Measurements from ENCODE around the gene SERGEF.

The SERGEF gene

DNA sequence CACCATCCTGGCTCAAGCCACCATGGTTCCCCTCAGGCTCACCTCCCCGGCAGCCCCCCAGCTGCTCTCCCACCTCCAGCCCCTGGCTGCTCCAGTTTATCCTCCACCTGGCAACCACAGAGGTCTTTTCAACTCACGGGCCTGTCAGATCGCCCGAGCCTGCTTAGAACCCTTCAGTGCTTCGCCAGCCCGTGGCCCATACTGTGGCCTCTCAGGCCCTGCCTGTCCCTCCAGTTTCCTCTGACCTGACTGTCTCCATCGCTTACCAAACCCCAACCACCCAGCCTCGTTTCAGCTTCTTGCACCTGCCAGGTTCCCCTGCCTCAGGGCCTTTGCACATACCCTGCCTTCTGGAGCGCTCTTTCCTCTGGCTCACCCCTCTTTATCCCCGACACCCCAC, 271.4 kb downstream of the SERGEF start:
- Histone ChIP-seq H3K4me1 (no peaks in the 10 kb centered on the region), H3K4me3 (ENCODE audit: low read depth, low read length) (no peak overlapping the region), H3K27ac (no peak overlapping the region), H3K27me3 (ENCODE audit: control insufficient read depth, insufficient read depth, low read length) (no peaks in the 10 kb centered on the region), H3K4me2 (ENCODE audit: low read length) (no peak overlapping the region), H3K9me3 (ENCODE audit: control insufficient read depth, low read length) (no peaks in the 10 kb centered on the region), H2AFZ (no peak overlapping the region), H3K9ac (no peak overlapping the region), H3K36me3 (ENCODE audit: control insufficient read depth, insufficient read depth, low read length) (no peaks in the 10 kb centered on the region), H3K79me2 (no peaks in the 10 kb centered on the region)
- TF ChIP-seq, protein P1, sequence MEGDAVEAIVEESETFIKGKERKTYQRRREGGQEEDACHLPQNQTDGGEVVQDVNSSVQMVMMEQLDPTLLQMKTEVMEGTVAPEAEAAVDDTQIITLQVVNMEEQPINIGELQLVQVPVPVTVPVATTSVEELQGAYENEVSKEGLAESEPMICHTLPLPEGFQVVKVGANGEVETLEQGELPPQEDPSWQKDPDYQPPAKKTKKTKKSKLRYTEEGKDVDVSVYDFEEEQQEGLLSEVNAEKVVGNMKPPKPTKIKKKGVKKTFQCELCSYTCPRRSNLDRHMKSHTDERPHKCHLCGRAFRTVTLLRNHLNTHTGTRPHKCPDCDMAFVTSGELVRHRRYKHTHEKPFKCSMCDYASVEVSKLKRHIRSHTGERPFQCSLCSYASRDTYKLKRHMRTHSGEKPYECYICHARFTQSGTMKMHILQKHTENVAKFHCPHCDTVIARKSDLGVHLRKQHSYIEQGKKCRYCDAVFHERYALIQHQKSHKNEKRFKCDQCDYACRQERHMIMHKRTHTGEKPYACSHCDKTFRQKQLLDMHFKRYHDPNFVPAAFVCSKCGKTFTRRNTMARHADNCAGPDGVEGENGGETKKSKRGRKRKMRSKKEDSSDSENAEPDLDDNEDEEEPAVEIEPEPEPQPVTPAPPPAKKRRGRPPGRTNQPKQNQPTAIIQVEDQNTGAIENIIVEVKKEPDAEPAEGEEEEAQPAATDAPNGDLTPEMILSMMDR (IDR thresholded peaks at IDR 0.05): no peak

DNA sequence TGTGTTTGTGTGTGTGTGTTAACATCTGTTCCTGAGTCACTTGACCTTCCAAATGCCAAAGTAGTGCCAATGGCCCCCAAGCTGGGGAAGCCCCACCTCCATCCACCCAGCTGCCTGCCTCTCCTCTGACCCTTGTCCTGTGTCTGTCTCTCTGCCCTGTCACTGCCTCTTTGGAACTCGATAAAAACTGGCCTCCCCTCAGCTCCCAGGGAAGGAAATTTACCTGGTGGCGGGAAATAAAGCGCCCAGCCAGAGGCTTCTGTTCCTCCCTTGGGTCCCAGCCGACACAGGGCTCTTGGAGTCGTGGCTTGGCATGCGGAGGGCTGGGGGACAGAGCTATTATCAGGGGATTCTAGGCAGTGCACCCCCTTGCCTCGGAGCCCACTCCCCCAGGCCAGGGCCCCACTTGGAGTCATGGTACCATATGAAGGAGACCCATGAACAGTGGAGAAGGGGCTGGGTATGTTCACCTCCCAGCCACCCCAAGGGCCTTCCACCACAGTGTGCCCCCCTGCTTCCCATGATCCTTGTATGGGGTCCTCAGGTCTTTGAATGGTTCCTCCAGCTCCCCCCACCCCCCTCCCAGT, 272.1 kb downstream of the SERGEF start:
- H3K27me3 ChIP-seq (ENCODE audit: control insufficient read depth, insufficient read depth, low read length): no peaks in the 10 kb centered on the region
- H3K4me1 ChIP-seq: no peaks in the 10 kb centered on the region
- no peaks in the 10 kb centered on the region for H3K79me2 ChIP-seq
- TF ChIP-seq, protein P1 (IDR thresholded peaks at IDR 0.05): no peak
- no peak overlapping the region for H3K27ac ChIP-seq
- no peaks in the 10 kb centered on the region for H3K36me3 ChIP-seq (ENCODE audit: control insufficient read depth, insufficient read depth, low read length)
- H3K4me3 ChIP-seq (ENCODE audit: low read depth, low read length): no peak overlapping the region
- H2AFZ ChIP-seq: no peak overlapping the region
- no peaks in the 10 kb centered on the region for H3K9me3 ChIP-seq (ENCODE audit: control insufficient read depth, low read length)
- no peak overlapping the region for H3K9ac ChIP-seq
- H3K4me2 ChIP-seq (ENCODE audit: low read length): no peak overlapping the region

DNA sequence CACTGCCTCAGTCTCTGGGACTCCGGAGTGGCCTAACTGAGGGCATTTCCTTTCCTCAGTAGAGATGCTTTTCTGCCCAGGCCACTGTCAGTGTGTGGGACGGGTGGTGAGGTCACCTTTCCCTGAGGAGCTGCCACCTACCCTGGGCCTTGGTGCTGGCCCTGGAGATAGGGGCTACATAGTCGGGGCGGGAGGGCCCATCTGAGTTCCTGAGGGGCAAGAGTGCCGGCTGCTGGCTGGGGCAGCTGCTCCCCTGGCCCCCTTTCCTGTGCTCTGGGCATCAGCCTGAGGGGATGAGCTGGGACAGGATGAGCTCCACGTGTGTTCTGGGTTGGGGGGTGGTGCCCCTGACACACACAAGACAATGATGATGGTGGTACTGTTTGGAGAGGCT, 272.9 kb downstream of the SERGEF start:
- H3K36me3 ChIP-seq (ENCODE audit: control insufficient read depth, insufficient read depth, low read length): no peaks in the 10 kb centered on the region
- H3K27ac ChIP-seq: no peak overlapping the region
- H3K4me2 ChIP-seq (ENCODE audit: low read length): no peak overlapping the region
- H3K9me3 ChIP-seq (ENCODE audit: control insufficient read depth, low read length): no peaks in the 10 kb centered on the region
- no peak overlapping the region for H3K9ac ChIP-seq
- TF ChIP-seq, protein P1 (IDR thresholded peaks at IDR 0.05): no peak
- no peak overlapping the region for H2AFZ ChIP-seq
- no peak overlapping the region for H3K4me3 ChIP-seq (ENCODE audit: low read depth, low read length)
- H3K79me2 ChIP-seq: no peaks in the 10 kb centered on the region
- no peaks in the 10 kb centered on the region for H3K4me1 ChIP-seq
- H3K27me3 ChIP-seq (ENCODE audit: control insufficient read depth, insufficient read depth, low read length): no peaks in the 10 kb centered on the region

DNA sequence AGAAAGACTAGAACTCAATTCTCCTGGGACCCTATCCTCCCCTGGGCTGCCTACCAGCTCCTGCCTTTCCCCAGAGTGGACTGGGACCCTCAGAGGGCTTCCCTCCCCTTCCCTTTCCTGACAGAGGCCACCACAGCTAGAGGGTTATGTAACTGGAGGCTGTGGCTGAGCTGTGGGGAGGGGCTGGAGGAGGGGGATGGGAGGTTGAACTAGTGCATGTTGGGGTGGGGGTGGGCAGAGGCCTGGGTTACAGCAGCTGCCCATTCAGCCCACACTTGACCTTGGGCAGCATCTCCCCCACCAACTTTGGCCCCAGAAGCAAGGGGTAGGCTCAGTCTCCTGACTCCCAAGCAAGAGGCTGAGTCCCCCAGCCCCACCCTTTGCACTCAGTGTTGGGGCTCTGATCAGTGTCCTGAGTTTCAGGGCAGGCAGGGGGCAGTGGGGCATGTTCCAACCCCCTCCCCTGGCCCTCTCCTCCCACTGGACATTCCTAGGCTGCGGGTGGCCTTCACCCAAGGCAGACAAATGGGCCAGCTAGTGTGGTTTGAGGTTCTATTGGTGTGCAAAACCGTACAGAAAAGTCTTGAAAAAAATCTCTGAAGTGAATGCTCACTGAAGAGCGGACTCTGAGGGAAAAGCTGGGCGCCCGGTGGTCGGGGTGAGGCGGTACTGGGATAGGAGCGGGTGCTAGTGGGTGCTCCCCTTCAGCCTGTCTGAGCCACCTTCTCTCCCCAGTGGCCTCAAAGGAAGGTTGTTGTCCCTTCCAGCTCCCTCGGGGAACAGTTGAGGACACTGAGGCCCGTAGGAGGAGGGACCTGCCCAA, 274.5 kb downstream of the SERGEF start:
- Histone ChIP-seq H3K27me3 (ENCODE audit: control insufficient read depth, insufficient read depth, low read length) (no peaks in the 10 kb centered on the region), H3K4me1 (no peaks in the 10 kb centered on the region), H3K4me3 (ENCODE audit: low read depth, low read length) (no peak overlapping the region), H3K9me3 (ENCODE audit: control insufficient read depth, low read length) (no peaks in the 10 kb centered on the region), H3K36me3 (ENCODE audit: control insufficient read depth, insufficient read depth, low read length) (no peaks in the 10 kb centered on the region), H3K4me2 (ENCODE audit: low read length) (no peak overlapping the region), H2AFZ (no peak overlapping the region), H3K9ac (no peak overlapping the region), H3K79me2 (no peaks in the 10 kb centered on the region), H3K27ac (no peak overlapping the region)
- TF ChIP-seq, protein P1 (IDR thresholded peaks at IDR 0.05): no peak
